Measurements from ENCODE around the gene GNAT1. TPM values are rescaled to one million over a fixed set of nuclear protein-coding genes. Genes with fewer than 3 reads are reported as not detected.

GNAT1 gene
- total RNA-seq, 1 experiment from 2014 or later, result not detected

DNA sequence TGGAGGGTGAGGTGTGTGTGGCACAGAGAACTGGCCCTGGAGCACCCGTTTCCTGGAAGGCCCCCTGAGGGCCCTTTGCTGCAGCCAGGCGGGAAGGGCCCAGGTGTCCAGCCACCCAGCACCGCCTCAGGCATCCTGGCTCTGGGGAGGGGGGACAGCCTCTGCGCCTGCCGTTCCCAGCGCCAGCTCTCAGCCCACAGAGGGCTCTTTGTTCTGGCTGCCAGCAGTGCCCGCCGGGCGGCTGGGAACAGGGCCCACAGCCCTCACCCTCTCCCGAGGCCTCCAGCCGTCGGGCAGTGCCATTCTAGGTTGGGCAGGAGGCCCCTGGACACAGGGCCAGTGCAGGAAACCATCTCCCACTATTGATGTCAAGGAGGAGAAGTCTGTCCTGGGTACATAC is 22.0 kb downstream of the GNAT1 start:
- no peaks in the 10 kb centered on the region for H3K9me2 ChIP-seq (ENCODE audit: insufficient read depth)
- ChIA-PET POLR2A (ENCODE audit: unreplicated experiment) (no interaction called here), CTCF (interaction anchor here (0.6 kb wide), 1 partner anchor 860 kb away, joined by 7 read pairs; no protein-coding TSS in a partner anchor)
- H3K4me1 ChIP-seq (replicated peaks; ENCODE audit: insufficient read depth), result no peaks in the 10 kb centered on the region; the same call in 1 of the 2 replicates
- H2AFZ ChIP-seq, result no peak overlapping the region
- no peaks in the 10 kb centered on the region for H3K36me3 ChIP-seq (ENCODE audit: low read depth)
- H4K20me1 ChIP-seq (ENCODE audit: insufficient read depth), result no peaks in the 10 kb centered on the region
- H3F3A ChIP-seq (ENCODE audit: insufficient read depth, low read depth), result no peaks in the 10 kb centered on the region
- no peaks in the 10 kb centered on the region for H3K79me2 ChIP-seq (ENCODE audit: low read depth)
- TF ChIP-seq EZH2 (IDR thresholded peaks at IDR 0.05; ENCODE audit: low read depth), result no peak
- no peak for TF ChIP-seq CTCF (conservative IDR thresholded peaks at IDR 0.05)
- intact Hi-C loops (cut with micrococcal nuclease; ENCODE audit: unreplicated experiment), result no loop called here
- no peaks in the 10 kb centered on the region for H3K9me3 ChIP-seq (ENCODE audit: insufficient read depth, low read depth)
- H3K4me3 ChIP-seq, result no peak overlapping the region
- no peaks in the 10 kb centered on the region for H3K27me3 ChIP-seq (ENCODE audit: insufficient read depth, low read depth)
- no peak overlapping the region for H3K27ac ChIP-seq
- BruUV-seq (replicated peaks), result no TSS peak
- H3K4me2 ChIP-seq, result no peak overlapping the region
- DNase-seq, result no peak

DNA sequence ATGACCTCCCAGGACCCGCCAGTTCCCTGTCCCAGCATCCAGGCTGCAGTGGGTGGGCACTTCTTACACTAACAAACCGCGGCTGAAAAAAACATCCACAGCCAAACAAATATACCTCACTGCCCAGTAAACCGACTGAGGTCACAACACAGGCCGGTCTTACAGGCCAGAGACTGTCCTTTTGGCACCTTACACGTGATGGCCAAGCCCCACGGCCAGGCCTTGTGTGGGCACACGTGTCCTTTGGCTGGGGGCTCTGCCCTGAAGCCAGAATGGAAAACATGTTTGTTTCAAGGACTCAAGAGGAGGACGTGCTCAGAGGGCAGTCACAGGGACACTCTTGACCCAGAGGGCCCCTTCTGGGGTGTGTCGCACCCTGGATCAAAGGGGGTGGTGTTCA is 23.4 kb downstream of the GNAT1 start:
- ChIA-PET POLR2A (ENCODE audit: unreplicated experiment) (no interaction called here), CTCF (no interaction called here)
- Histone ChIP-seq H3K27ac (no peak overlapping the region), H3K4me2 (no peak overlapping the region), H3K79me2 (ENCODE audit: low read depth) (no peaks in the 10 kb centered on the region), H3K4me3 (no peak overlapping the region), H3K4me1 (replicated peaks; ENCODE audit: insufficient read depth) (no peaks in the 10 kb centered on the region; the same call in 1 of the 2 replicates), H3K9me2 (ENCODE audit: insufficient read depth) (no peaks in the 10 kb centered on the region), H3K36me3 (ENCODE audit: low read depth) (no peaks in the 10 kb centered on the region), H2AFZ (no peak overlapping the region), H3K27me3 (ENCODE audit: insufficient read depth, low read depth) (no peaks in the 10 kb centered on the region), H3K9me3 (ENCODE audit: insufficient read depth, low read depth) (no peaks in the 10 kb centered on the region), H4K20me1 (ENCODE audit: insufficient read depth) (no peaks in the 10 kb centered on the region), H3F3A (ENCODE audit: insufficient read depth, low read depth) (no peaks in the 10 kb centered on the region)
- intact Hi-C loops (cut with micrococcal nuclease; ENCODE audit: unreplicated experiment), result no loop called here
- no peak for DNase-seq
- no TSS peak for BruUV-seq (replicated peaks)
- TF ChIP-seq EZH2 (IDR thresholded peaks at IDR 0.05; ENCODE audit: low read depth), result no peak
- no peak for TF ChIP-seq CTCF (conservative IDR thresholded peaks at IDR 0.05)

DNA sequence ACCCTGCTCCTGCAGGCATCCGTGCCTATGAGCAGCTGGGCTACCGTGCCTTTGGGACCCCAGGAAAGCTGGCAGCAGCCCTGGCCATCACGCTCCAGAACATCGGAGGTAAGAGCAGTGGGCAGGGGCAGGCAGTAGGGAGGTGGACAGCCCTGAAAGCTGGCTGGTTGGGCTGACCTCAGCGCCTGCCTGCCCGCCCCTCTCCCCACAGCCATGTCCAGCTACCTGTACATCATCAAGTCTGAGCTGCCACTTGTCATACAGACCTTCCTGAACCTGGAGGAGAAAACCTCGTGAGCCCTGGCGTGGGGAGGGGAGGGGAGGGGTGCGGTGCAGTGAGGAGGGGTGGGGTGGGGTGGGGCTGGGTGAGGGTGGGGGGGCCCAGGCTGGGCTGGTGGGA is 24.1 kb downstream of the GNAT1 start:
- Histone ChIP-seq H3K4me3 (no peak overlapping the region), H3K27ac (no peak overlapping the region), H3K36me3 (ENCODE audit: low read depth) (no peaks in the 10 kb centered on the region), H2AFZ (no peak overlapping the region), H3K27me3 (ENCODE audit: insufficient read depth, low read depth) (no peaks in the 10 kb centered on the region), H4K20me1 (ENCODE audit: insufficient read depth) (no peaks in the 10 kb centered on the region), H3K4me2 (no peak overlapping the region), H3F3A (ENCODE audit: insufficient read depth, low read depth) (no peaks in the 10 kb centered on the region), H3K9me3 (ENCODE audit: insufficient read depth, low read depth) (no peaks in the 10 kb centered on the region), H3K4me1 (replicated peaks; ENCODE audit: insufficient read depth) (no peaks in the 10 kb centered on the region; the same call in 1 of the 2 replicates), H3K79me2 (ENCODE audit: low read depth) (no peaks in the 10 kb centered on the region), H3K9me2 (ENCODE audit: insufficient read depth) (no peaks in the 10 kb centered on the region)
- TF ChIP-seq CTCF (conservative IDR thresholded peaks at IDR 0.05) (no peak), EZH2 (IDR thresholded peaks at IDR 0.05; ENCODE audit: low read depth) (no peak)
- ChIA-PET POLR2A (ENCODE audit: unreplicated experiment) (no interaction called here), CTCF (no interaction called here)
- intact Hi-C loops (cut with micrococcal nuclease; ENCODE audit: unreplicated experiment), result no loop called here
- BruUV-seq (replicated peaks), result no TSS peak
- no peak for DNase-seq
